Stimulated activated effector memory CD8-positive, alpha-beta T cell treated with anti-CD3 and anti-CD28 coated beads, Interleukin-12 subunit alpha, Interleukin-12 subunit beta, amount 100 ng/mL, for 72 hours (primary cell): ENCODE results near the gene CPD.
"Not testable (repeated sequence)": the region's sequence is repeated elsewhere in the genome, so short reads cannot be mapped to it uniquely, and the experiment has no call there.

Source experiments
- ATAC-seq: fragments of 150-1000 bp; cut with Tn5 transposase; 2 replicates; pipeline ENCODE4 v1.10.0; 2021
- DNase-seq, 2 donors: peaks; one replicate each; pipeline ENCODE4 v3.0.0; 2021 to 2022; ENCODE audit warnings: low spot score in 2 of 2
- H3K27ac Mint-ChIP-seq: one replicate; pipeline ENCODE4 v1.8.0; 2022; ENCODE audit warnings: mild to moderate bottlenecking, mixed read lengths
- H3K36me3 Mint-ChIP-seq: one replicate; pipeline ENCODE4 v1.8.0; 2022; ENCODE audit warnings: mild to moderate bottlenecking, mixed read lengths
- H3K4me1 Mint-ChIP-seq: one replicate; pipeline ENCODE4 v1.8.0; 2022; ENCODE audit warnings: mixed read lengths
- H3K4me3 Mint-ChIP-seq: one replicate; pipeline ENCODE4 v1.8.0; 2022; ENCODE audit warnings: mild to moderate bottlenecking, mixed read lengths
- H3K9me3 Mint-ChIP-seq: one replicate; pipeline ENCODE4 v1.8.0; 2022; ENCODE audit warnings: mixed read lengths

CPD gene

DNA sequence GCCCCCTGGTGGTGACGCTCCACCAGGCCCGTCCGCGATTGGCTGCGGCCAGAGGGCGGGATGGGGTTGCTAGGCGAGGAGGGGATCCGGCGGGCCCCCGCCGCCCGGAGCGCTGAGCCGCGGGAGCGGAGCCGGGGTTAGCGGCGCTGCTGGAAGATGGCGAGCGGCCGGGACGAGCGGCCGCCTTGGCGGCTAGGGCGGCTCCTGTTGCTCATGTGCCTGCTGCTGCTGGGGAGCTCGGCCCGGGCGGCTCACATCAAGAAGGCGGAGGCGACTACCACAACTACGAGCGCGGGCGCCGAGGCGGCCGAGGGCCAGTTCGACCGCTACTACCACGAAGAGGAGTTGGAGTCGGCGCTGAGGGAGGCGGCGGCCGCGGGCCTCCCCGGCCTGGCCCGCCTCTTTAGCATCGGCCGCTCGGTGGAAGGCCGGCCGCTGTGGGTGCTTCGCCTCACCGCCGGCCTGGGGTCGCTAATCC is at the start of gene CPD:
TSS of gene CPD (plus strand) at position 103 of the 478 bp plus-strand sequence. CDS start at position 157, 54 bp downstream.
- no peaks in the 10 kb centered on the region for H3K9me3 Mint-ChIP-seq
- ATAC-seq (peak; percentile 93), DNase-seq (peak; percentile 98)
- H3K4me3 Mint-ChIP-seq: peak within 1 kb of the TSS; percentile 78
- peak within 1 kb of the TSS; percentile 88 for H3K27ac Mint-ChIP-seq
- peaks cover 65% of the 10 kb centered on the region for H3K4me1 Mint-ChIP-seq
- peaks cover 9% of the 10 kb centered on the region for H3K36me3 Mint-ChIP-seq

- DNase-seq: no peak
- Mint-ChIP-seq H3K4me1 (peaks cover 40% of the 10 kb centered on the region), H3K9me3 (no peaks in the 10 kb centered on the region), H3K4me3 (peak overlapping the region; percentile 38), H3K36me3 (peaks cover 10% of the 10 kb centered on the region), H3K27ac (peak overlapping the region; percentile 68)
- peak; percentile 98 for ATAC-seq
Observed at GRCh38 chr17:30332057-30332542, 46.6 kb upstream of the CPD start.

- Mint-ChIP-seq H3K4me1 (peaks cover 40% of the 10 kb centered on the region), H3K27ac (peak within 1 kb of the TSS; percentile 68), H3K36me3 (peaks cover 10% of the 10 kb centered on the region), H3K4me3 (peak within 1 kb of the TSS; percentile 38), H3K9me3 (no peaks in the 10 kb centered on the region)
- no peak for ATAC-seq
- DNase-seq: no peak
Observed at GRCh38 chr17:30333503-30334360, 45.0 kb upstream of the CPD start, which contains the start of gene TMIGD1. Gene TMIGD1 (minus strand): TSS chr17:30334057. CDS start chr17:30332133, 1,924 bp downstream.

GRCh38 chr17:30334421-30334820 is 44.3 kb upstream of the CPD start:
- ATAC-seq: no peak
- DNase-seq: no peak
- H3K4me1 Mint-ChIP-seq: peaks cover 40% of the 10 kb centered on the region
- H3K9me3 Mint-ChIP-seq: no peaks in the 10 kb centered on the region
- H3K4me3 Mint-ChIP-seq: no peak overlapping the region
- H3K36me3 Mint-ChIP-seq: peaks cover 10% of the 10 kb centered on the region
- no peak overlapping the region for H3K27ac Mint-ChIP-seq

DNA sequence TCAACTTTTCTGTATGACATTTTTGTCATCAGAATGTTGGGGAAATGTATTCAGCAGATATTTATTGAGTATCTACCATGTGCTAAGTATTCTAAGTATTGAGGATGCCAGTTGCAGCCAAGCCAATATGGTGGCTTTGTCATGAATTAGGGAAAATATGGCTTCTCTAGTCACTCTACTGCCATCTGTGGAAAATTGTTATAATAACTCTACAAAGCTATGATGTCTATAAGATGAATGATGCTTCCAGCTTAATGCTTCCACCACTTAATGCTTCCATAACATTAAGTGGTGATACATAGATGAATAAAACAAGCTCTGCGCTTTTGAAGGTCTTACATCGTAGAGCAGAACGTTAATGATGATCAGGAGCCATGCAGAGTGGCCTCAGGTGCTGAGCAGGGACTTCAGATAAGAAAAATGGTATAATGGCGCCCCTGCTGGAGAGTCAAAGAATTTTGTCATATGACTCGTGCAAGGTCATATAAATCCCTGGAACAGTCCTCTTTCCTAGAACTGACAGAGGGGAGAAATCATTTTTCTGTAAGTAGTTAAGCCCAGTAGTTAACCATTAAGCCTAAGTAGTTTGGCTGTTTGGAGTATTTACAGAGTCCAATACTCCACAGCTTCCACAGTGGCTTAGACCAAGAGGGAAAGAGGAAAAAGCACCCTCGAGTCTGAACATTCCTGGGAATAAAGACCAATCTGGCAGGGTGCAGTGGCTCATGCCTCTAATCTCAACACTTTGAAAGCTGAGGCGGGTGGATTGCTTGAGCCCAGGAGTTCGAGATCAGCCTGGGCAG is 42.2 kb upstream of the CPD start:
- peaks cover 42% of the 10 kb centered on the region for H3K4me1 Mint-ChIP-seq
- no peak overlapping the region for H3K27ac Mint-ChIP-seq
- peak; percentile 39 for ATAC-seq
- peaks cover 6% of the 10 kb centered on the region for H3K36me3 Mint-ChIP-seq
- peak; percentile 53 to 80 for DNase-seq
- H3K4me3 Mint-ChIP-seq: no peak overlapping the region
- no peaks in the 10 kb centered on the region for H3K9me3 Mint-ChIP-seq

GRCh38 chr17:30337393-30337999 is 41.2 kb upstream of the CPD start:
- H3K4me1 Mint-ChIP-seq: peaks cover 34% of the 10 kb centered on the region
- ATAC-seq (no peak), DNase-seq (no peak)
- no peaks in the 10 kb centered on the region for H3K9me3 Mint-ChIP-seq
- no peak overlapping the region for H3K4me3 Mint-ChIP-seq
- H3K36me3 Mint-ChIP-seq: no peaks in the 10 kb centered on the region
- H3K27ac Mint-ChIP-seq: no peak overlapping the region

DNA sequence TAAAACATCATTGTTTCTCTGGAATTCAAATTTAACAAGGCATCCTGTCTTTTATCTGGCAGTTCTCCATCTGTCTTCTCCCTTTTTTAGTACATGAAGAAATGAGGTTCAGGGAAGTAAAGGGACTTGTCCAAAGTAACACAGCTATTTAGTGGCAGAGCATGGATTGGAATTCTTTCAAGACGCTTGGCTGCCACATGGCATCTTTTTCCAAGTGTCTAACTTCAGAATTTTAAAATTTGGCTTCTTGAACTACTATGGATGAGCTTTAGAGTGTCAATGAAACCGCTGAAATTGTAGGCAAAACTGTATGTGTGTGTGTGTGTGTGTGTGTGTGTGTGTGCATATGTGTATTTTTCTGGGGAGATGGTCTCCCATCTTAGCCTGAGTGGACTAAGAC is 39.6 kb upstream of the CPD start:
- Mint-ChIP-seq H3K4me3 (no peak overlapping the region), H3K4me1 (peaks cover 18% of the 10 kb centered on the region), H3K36me3 (no peaks in the 10 kb centered on the region), H3K27ac (peak overlapping the region; percentile 22), H3K9me3 (no peaks in the 10 kb centered on the region)
- DNase-seq: no peak
- ATAC-seq: no peak

DNA sequence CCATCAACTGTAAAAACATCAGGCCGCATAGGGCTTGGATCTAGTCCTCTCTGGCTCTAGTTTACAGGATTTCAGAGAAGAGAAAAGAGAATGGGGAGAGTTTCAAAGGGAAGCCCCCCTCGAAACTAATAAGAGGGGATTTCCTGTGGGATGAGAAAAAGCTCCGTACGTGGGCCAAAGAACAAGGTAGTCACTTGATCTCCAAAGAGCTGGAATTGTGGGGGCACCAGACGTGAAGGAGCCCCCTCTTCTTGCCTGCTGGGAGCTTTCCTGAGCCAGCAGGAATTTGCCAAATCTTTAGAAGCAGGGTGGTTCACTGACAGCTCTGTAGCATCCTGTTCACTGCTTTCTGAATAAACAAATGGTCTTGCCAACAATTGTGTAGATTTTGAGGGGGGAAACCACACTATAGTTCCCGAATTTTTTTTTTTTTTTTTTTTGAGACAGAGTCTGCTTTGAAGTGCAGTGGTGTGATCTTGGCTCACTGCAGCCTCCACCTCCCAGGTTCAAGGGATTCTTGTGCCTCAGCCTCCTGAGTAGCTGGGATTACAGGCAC is 37.8 kb upstream of the CPD start:
- H3K9me3 Mint-ChIP-seq: no peaks in the 10 kb centered on the region
- no peaks in the 10 kb centered on the region for H3K36me3 Mint-ChIP-seq
- H3K4me3 Mint-ChIP-seq: no peak overlapping the region
- DNase-seq (no peak), ATAC-seq (no peak)
- peak overlapping the region; percentile 63 for H3K27ac Mint-ChIP-seq
- peaks cover 23% of the 10 kb centered on the region for H3K4me1 Mint-ChIP-seq

- H3K9me3 Mint-ChIP-seq: no peaks in the 10 kb centered on the region
- ATAC-seq: no peak
- no peak for DNase-seq
- peaks cover 22% of the 10 kb centered on the region for H3K4me1 Mint-ChIP-seq
- H3K27ac Mint-ChIP-seq: no peak overlapping the region
- H3K36me3 Mint-ChIP-seq: no peaks in the 10 kb centered on the region
- no peak overlapping the region for H3K4me3 Mint-ChIP-seq
Observed at GRCh38 chr17:30341703-30342249, 37.0 kb upstream of the CPD start.

DNA sequence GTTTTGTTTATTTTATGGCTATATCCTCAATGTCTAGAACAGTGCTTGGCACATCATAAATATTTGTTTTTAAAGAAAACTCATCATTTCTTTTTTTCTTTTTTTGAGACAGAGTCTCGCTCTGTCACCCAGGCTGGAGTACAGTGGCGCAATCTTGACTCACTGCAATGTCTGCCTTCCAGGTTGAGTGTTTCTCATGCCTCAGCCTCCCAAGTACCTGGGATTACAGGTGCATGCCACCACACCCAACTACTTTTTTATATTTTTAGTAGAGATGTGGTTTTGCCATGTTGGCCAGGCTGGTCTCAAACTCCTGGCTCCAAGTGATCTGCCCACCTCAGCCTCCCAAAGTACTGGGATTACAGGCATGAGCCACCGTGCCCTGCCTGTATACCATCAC is 35.5 kb upstream of the CPD start:
- H3K36me3 Mint-ChIP-seq, H3K9me3 Mint-ChIP-seq, DNase-seq, ATAC-seq, H3K27ac Mint-ChIP-seq, H3K4me3 Mint-ChIP-seq: not testable (repeated sequence)
- peaks cover 19% of the 10 kb centered on the region for H3K4me1 Mint-ChIP-seq

GRCh38 chr17:30343796-30344195 is 34.9 kb upstream of the CPD start:
- Mint-ChIP-seq H3K4me3 (no peak overlapping the region), H3K27ac (no peak overlapping the region), H3K4me1 (peaks cover 19% of the 10 kb centered on the region), H3K36me3 (no peaks in the 10 kb centered on the region), H3K9me3 (no peaks in the 10 kb centered on the region)
- ATAC-seq: no peak
- no peak for DNase-seq

DNA sequence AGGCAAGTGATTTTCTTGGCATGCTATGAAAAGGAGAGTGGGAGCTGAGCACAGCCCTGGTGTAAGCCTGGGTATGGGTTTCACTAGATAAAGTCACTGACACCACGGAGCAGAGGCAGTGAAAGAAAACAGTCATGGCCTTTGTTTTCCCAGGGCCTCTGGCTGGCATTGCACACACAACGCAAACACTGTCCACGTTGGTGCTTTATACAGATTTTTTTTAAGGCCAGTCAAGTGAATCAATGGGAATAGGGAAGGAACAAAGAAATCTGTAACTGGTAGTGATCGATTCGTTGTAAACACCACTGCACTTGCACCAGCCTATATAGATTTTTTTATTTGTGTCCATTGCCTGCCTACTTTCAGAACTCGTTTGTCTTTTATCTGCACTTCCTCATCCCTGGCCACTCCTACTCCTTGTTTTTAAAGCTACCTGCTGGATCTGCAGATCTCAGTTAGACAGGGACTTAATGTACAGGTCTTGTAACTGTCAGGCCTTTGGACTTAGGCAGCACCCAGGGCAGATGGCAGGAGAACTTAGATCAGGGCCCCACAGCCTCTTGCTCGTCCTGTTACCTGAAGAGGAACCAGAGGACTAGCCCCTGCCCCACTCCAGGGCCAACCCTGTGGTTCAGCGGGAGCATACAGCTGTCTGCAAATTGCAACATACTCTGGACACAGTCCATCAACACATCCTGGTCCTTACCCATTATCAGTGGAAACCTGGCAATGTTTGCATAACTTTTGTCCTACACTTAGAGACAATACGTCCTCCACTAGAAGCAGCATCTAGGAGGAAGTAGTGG is 34.2 kb upstream of the CPD start:
- no peak for DNase-seq
- Mint-ChIP-seq H3K27ac (no peak overlapping the region), H3K4me1 (peaks cover 19% of the 10 kb centered on the region), H3K4me3 (no peak overlapping the region), H3K36me3 (no peaks in the 10 kb centered on the region), H3K9me3 (no peaks in the 10 kb centered on the region)
- ATAC-seq: no peak

DNA sequence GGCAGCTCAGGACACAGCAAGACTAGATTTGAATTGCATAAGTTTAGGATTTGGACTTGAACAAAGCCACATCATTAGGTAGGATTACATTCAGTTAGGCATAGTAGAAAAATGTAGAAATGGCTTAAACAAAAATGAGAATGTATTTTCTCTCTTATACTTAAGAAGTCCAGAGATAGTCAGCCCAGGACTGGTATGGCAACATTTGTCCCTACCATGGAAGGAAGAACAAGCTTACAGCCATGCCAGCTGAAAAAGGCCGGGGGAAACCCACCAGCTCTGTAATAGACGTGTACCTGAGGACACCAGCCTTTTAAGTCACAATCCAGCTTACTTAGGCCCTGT is 33.7 kb upstream of the CPD start:
- no peak overlapping the region for H3K4me3 Mint-ChIP-seq
- peaks cover 16% of the 10 kb centered on the region for H3K4me1 Mint-ChIP-seq
- H3K27ac Mint-ChIP-seq: no peak overlapping the region
- ATAC-seq (no peak), DNase-seq (no peak)
- H3K36me3 Mint-ChIP-seq: no peaks in the 10 kb centered on the region
- no peaks in the 10 kb centered on the region for H3K9me3 Mint-ChIP-seq

DNA sequence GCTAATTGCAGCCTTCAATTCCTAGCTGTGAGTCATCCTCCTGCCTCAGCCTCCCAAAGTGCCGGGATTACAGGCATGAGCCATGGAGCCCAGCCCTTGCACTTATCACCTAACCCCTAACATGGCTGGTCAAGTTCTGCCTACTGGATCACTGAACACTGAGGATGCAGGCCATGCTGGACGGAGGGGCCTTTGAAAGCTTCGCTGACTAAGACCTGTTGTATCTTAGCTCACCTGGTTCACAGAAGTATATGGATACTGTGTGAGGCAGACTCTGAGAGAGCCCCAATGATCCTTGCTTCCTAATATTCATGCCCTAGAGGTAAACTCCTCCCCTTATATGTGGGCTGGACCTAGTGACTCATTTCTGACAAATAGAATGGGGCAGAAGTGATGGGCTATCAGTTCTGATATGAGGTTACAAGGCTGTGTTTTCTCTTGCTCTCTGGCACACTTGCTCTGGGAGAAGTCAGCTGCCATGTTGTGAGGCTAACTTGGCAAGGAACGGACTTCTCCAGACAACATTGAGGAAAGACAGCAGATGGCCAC is 33.1 kb upstream of the CPD start:
- no peaks in the 10 kb centered on the region for H3K36me3 Mint-ChIP-seq
- H3K4me1 Mint-ChIP-seq: peaks cover 11% of the 10 kb centered on the region
- H3K9me3 Mint-ChIP-seq: no peaks in the 10 kb centered on the region
- no peak overlapping the region for H3K4me3 Mint-ChIP-seq
- DNase-seq (no peak), ATAC-seq (peak; percentile 95)
- H3K27ac Mint-ChIP-seq: no peak overlapping the region
